Activated CD8-positive, alpha-beta memory T cell treated with anti-CD3 and anti-CD28 coated beads for 24 hours (primary cell): ENCODE results near the gene DYNLL1.
"Not testable (repeated sequence)": the region's sequence is repeated elsewhere in the genome, so short reads cannot be mapped to it uniquely, and the experiment has no call there.

ENCODE experiments used
- DNase-seq: peaks from one replicate; pipeline ENCODE4 v3.0.0-alpha.2; 2020

DYNLL1 gene

GRCh38 chr12:120522568-120522967 lies 26.7 kb downstream of the DYNLL1 start:
- DNase-seq: no peak

DNA sequence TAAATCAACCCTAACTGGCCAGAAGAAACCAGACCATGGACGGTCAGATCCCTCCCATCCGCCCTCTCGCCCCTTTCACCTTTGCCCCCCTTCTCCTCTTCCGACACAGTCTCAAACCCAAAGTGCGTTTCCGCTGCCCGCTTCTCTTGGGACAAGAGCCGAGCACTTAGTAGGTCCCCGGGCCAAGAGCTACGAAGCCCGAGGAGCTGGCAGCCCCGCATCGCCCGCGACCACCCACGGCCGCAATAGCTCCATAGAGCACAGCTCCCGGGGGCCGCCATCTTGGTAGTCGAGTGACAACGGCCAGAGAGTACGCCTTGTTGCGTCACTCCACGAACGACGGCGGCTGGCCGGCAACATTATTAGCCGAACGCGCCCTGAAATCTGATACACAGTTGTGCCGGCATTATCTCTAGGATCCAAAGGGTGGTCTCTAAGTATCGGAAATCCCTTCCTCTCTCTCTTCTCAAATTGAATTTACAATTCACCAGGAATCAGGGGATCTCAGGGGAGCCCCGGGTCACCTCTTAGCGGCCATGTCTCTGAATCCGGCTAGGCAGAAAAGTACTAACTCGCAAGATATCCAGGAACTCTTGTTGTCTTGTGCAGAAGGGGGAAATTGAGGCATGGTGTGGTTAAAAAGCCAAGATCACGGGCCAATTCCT lies 33.1 kb downstream of the DYNLL1 start, which contains the start of gene COQ5:
TSS of gene COQ5 (minus strand) at position 298 of the 665 bp plus-strand sequence. CDS start at position 281, 17 bp downstream.
- DNase-seq: peak; percentile 92

DNA sequence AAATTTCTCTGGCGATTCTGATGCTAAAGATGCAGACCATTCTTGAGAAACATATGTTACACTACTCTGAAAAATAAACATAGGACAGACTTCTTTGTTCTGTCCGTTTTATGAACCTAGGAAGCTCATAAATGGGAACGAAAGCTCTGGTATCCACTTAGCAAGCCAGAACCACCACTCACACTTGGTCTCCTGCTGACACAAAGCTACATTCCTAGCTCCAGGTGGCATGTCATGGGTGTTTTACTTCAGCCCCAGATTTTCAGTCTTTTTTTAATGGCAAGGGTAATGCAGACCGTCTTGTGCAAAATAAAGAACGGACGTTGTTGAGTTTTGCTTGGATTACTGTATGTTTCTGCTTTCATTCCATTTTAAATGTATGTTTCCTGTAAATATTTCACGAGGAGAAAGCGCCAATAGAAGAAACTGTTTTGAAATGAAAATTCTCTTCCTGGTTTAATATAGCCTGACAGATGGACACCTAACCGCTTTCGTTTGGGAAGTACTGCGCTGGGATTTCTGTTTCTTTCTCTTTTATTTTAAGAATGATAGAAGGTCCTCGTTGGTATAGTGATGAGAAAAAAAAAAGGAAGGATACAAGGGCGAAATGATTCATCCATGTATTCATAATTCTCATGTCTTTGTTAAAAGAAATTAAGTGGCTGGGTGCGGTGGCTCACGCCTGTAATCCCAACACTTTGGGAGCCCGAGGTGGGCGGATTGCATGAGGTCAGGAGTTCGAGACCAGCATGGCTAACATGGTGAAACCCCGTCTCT lies 33.9 kb downstream of the DYNLL1 start:
- no peak for DNase-seq

- DNase-seq: not testable (repeated sequence)
These were observed 34.5 kb downstream of the DYNLL1 start for GRCh38 chr12:120530418-120530761.

DNA sequence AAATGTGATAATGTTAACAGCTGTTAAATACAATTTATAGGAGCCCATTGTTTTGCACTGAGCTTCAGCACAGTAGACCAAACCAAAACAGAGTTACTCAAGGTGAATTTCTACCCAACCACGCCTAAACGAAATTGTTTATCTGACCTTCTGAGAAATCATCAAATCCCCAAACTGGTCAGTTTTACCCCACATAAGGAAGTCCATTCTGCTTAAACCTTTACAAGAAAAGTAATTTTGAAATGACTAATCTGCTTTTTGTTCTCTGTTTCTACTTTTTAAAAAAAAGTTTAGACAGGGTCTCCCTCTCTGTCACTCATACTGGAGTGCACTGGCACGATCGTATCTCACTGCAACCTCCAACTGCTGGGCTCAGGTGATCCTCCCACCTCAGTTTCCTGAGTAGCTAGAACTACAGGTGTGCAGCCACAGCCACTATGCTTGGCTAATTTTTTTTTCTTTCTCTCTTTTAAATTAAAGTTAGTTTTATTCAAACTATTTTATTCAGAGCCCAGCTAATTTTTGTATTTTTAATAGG lies 36.9 kb downstream of the DYNLL1 start:
- no peak for DNase-seq

DNA sequence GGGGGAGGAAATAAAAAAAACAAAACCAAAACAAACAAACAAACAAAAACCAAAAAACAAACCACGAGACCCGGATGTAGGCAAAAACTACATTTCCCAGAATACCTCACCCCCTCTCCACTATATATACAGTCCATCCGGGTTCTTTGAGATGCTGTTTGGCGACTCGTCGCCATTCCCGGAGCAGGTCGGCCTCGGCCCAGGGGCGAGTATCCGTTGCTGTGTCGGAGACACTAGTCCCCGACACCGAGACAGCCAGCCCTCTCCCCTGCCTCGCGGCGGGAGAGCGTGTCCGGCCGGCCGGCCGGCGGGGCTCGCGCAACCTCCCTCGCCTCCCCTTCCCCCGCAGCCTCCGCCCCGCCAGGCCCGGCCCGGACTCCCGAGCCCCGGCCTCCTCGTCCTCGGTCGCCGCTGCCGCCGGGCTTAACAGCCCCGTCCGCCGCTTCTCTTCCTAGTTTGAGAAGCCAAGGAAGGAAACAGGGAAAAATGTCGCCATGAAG lies 38.3 kb downstream of the DYNLL1 start, which contains the start of gene RNF10:
TSS of gene RNF10 (plus strand) at position 154 of the 500 bp plus-strand sequence. CDS start 456 bp downstream, outside the sequence.
- peak; percentile 86 for DNase-seq

DNA sequence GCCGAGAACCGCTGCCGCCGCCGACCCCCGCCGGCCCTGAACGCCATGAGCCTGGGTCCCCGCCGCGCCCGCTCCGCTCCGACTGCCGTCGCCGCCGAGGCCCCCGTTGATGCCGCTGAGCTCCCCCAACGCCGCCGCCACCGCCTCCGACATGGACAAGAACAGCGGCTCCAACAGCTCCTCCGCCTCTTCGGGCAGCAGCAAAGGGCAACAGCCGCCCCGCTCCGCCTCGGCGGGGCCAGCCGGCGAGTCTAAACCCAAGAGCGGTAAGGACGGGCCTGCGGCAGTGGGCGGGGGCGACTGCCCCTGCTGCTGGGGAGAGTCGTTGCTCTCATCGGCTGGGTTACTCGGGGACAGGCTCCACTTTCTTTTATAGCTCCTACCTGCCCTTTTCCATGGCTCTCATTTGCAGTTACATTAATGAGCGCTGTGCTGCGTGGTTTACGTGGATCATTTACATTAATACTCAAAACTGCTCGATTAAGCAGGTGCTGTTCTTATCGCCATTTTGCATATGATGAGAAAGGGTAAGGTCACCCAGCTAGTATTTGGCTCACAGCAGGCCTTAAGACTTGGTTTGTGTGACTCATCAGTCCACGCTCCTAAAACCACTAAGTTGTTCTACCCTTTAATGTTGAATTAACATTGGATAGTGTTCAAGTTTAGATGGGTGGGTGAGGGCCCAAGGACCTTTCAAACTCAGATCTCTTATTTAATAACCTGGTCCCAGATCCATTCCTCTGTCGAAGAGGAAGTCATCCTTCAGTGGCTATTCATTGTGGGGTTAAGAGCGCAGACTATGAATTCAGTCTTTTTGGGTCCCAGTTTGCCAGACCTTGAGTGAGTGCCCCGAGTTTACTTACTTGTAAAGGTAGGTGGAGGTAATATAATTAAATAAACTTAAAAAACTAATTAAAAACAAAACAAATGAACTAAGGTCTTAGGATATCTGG lies 39.1 kb downstream of the DYNLL1 start:
- peak; percentile 82 for DNase-seq

DNA sequence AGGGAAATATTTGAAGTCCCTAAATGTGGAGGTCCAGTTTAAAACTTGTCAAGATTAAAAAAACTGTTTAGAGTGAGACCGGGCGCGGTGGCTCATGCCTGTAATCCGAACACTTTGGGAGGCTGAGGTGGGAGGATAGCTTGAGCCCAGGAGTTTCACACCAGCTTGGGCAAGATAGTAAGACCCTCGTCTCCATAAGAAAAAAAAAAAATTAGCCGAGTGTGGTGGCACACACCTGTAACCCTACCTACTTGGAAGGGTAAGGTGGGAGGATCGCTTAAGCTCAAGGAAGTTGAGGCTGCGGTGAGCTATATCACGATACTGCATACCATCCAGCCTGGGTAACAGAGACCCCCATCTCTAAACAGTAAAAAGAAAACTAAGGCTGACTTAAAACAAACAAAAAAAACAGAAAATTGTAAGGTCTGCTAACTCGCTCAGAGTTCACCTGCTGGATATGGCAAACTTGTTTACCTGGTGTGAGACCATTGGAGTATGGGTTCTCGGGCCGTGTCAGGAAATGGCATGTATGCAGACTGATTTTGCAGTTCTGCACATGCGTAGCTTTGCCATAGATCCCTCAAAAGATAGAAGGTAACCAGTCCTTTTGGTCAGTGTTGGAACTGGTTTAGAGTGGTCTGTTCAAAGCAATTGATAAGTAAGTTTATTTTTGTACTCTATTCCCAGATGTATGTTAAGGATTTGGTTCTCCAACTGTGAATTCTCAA lies 40.3 kb downstream of the DYNLL1 start:
- no peak for DNase-seq

- no peak for DNase-seq
These were observed 41.9 kb downstream of the DYNLL1 start for GRCh38 chr12:120537856-120538220.

DNA sequence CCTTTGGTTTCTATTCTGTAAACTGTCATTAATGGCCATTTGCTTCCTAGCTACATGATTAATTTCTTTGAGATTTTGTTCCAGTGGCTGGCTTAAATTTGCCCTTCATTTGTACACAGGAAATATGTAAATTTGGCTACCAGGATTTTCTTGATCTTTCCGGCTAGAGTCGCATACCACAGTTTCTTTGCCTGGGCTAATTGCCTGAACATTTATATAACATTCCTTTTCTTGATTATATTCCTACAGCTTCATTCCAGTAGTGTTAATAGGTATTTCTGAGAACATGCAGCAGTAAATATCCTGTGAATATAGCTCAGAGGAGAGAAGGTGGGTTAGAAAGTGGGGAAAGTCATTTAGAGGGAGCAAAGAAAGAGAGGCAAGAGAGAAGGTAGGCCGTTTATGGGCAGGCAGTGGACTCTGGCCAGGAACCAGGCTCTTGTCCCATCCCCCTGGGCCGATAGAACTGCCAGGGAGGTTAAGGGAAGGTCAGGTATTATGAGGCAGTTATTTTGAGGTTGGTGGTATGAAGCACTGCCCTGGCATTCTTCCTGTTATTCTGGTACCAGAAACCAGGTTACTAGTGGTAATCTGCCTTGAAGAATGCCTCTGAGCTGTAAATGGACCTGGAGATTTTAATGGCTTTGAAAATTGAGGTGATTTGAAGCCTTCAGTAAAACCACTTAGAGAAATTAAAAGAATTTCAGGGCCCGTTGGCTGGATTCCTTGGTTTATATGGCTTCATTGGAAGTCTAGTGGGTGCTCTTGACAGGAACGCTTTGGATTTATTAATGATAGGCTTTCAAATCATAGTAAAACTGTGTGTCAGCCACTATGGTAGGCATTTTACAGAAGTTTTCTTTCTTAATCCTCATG lies 42.6 kb downstream of the DYNLL1 start:
- no peak for DNase-seq

DNA sequence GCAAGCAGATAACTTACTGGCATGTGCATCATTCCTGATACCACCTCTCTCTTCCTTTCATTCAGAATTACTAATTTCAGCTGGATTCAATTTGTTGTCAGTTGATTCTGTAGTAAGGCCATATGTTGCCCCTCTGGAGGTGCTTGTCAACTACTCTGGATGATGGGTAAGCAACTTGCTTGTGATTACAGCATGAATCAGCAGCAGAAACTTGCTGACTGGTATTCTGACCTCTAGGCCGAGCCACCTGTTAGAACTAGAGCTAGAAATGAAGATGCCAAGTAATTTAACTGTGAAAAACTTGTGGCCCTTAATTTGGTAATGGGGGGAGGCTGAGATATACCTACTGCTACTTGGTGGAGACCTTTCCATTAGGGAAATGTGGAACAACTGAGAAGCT lies 43.4 kb downstream of the DYNLL1 start:
- no peak for DNase-seq

DNA sequence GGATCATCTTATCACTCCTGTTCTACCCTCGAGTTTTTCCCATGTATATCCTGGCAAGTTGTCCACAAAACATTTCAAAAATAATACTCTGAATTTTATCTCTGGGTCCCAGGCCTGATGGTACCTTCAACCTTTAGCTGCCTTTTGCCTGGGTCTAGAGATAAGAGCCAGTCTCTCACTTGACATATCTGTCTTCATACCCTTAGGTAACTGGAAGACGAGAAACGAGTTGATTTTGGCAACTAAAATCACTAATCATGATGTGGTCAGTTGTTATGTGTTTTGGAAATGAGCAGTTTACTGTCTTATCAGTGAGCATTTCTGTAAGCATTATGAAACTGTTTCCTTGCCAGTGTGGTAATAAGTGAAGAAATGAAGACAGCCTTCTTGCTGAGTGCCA lies 44.5 kb downstream of the DYNLL1 start:
- DNase-seq: no peak

- no peak for DNase-seq
These were observed 46.3 kb downstream of the DYNLL1 start for GRCh38 chr12:120542166-120542565.

DNA sequence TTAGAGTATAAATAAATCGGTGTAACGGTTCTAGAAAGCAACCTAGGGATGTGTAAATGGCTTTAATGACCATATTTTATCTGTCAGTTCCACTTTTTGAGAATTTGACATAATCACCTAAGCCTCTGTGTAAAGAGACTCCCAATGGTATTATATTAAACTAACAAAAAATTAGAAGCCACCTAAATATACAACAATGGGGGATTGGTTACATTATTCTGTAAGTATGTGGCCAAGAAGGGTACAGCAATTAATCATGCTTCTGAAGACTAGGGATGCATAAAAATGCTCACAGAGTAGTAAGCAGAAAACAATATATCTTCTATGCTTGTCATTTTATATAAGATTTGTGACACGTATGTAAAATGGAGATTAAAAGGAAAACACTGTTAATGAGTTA lies 48.8 kb downstream of the DYNLL1 start:
- no peak for DNase-seq

DNA sequence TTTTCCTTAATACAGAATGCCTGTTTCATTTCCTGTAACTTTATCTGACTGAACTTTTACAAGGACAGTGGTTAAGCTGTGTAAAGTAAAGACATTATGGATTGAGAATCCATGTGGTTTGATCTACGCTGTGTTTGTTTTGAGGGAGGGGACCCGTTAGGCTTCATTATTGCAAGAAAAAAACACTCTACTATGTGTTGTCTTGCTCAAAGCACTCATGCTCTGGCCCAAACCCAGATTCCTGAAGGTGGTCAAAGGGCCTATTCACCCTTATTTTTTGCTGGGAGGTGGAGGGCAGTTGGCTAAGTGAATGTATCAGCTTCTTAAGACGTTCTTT lies 50.1 kb downstream of the DYNLL1 start:
- DNase-seq: no peak
